HepG2 (cell line): Measurements from ENCODE around the gene AP2S1.

Experiments
- CHD2 ChIP-seq: IDR thresholded peaks from 2 replicates; pipeline ENCODE4 v1.6.1; 2011; ENCODE audit warnings: low read depth, low read length, improper control_type of control experiment
- CTCF ChIP-seq: sonication (generic); formaldehyde crosslinking; IDR thresholded peaks from 2 replicates; pipeline ENCODE4 v1.5.0; 2020; ENCODE audit warnings: mild to moderate bottlenecking, missing genetic modification reagents, moderate library complexity
- EED ChIP-seq: sonication (generic); formaldehyde crosslinking; IDR thresholded peaks from 2 replicates; pipeline ENCODE4 v1.5.0; 2020; ENCODE audit warnings: mild to moderate bottlenecking, missing genetic modification reagents
- EZH2 ChIP-seq: conservative IDR thresholded peaks from 2 replicates; pipeline ENCODE4 v1.6.1; 2012; ENCODE audit warnings: mild to moderate bottlenecking, low read depth, low read length, moderate library complexity
- FOSL2 ChIP-seq: sonication (generic); formaldehyde crosslinking; IDR thresholded peaks from 2 replicates; pipeline ENCODE4 v1.4.0; 2020; ENCODE audit warnings: missing genetic modification reagents
- HOXA3 ChIP-seq: sonication (generic); formaldehyde crosslinking; IDR thresholded peaks from 2 replicates; pipeline ENCODE4 v1.5.0; 2020; ENCODE audit warnings: missing genetic modification reagents
- KIAA2018 ChIP-seq: sonication (generic); formaldehyde crosslinking; IDR thresholded peaks from 2 replicates; pipeline ENCODE4 v1.5.0; 2020; ENCODE audit warnings: mild to moderate bottlenecking, missing genetic modification reagents, borderline replicate concordance
- POLR2A ChIP-seq, 2 experiments: IDR thresholded peaks; 2 replicates each; pipeline ENCODE4 v1.6.1; 2011; ENCODE audit warnings: low read depth in 2 of 2, low read length in 2 of 2, mild to moderate bottlenecking in 1 of 2, moderate library complexity in 1 of 2; ENCODE audit not compliant: insufficient read depth in 1 of 2
- POLR2AphosphoS5 ChIP-seq: IDR thresholded peaks from 2 replicates; pipeline ENCODE4 v1.6.1; 2012; ENCODE audit warnings: low read depth, low read length
- ZFX ChIP-seq: sonication (generic); formaldehyde crosslinking; IDR thresholded peaks from 2 replicates; pipeline ENCODE4 v1.4.0; 2020; ENCODE audit warnings: mild to moderate bottlenecking, low read depth, missing genetic modification reagents, moderate library complexity
- ZNF776 ChIP-seq: sonication (generic); formaldehyde crosslinking; IDR thresholded peaks from 2 replicates; pipeline ENCODE4 v1.4.0; 2020; ENCODE audit warnings: mild to moderate bottlenecking, missing genetic modification reagents

GRCh38 chr19:46881092-46881491, 30.4 kb upstream of the AP2S1 start:
- TF ChIP-seq CTCF (CRISPR knock-in tag) (no peak), EED (CRISPR knock-in tag) (no peak), POLR2A (IDR thresholded peaks at IDR 0.05; ENCODE audit: insufficient read depth in 1 of 2, low read depth in 2 of 2, low read length in 2 of 2) (no peak), EZH2 (no peak), FOSL2 (no peak), HOXA3 (CRISPR knock-in tag) (no peak), ZNF776 (no peak), CHD2 (no peak), POLR2AphosphoS5 (no peak), KIAA2018 (CRISPR knock-in tag) (no peak), ZFX (CRISPR knock-in tag) (no peak)
